Spleen (tissue), 11 donors: ENCODE data around the gene OR2T12. TPM values are rescaled to one million over a fixed set of nuclear protein-coding genes. Genes with fewer than 3 reads are reported as not detected.
"Not testable (repeated sequence)": the region's sequence is repeated elsewhere in the genome, so short reads cannot be mapped to it uniquely, and the experiment has no call there.

Experiments
- DNase-seq: peaks from one replicate; pipeline ENCODE4 v3.0.0-alpha.2; 2020
- H3K27ac ChIP-seq, 8 donors: fragments of 200-600 bp; sonication (generic) in 7 of 8; 1 replicate in 4 of 8; 2 replicates in 4 of 8; pipeline versions ENCODE4 v1.5.0 to v1.8.0; 2016 to 2021; ENCODE audit warnings: inconsistent platforms in 4 of 8, mild to moderate bottlenecking in 4 of 8, moderate library complexity in 1 of 8
- H3K27me3 ChIP-seq, 7 donors: fragments of 200-600 bp; sonication (generic) in 6 of 7; replicated peaks in 1 of 7; 1 replicate in 4 of 7; 2 replicates in 3 of 7; pipeline versions ENCODE4 v1.5.0 to v1.8.0; 2016 to 2021; ENCODE audit warnings: inconsistent platforms in 3 of 7, mild to moderate bottlenecking in 1 of 7
- H3K36me3 ChIP-seq, 6 donors: fragments of 200-600 bp; sonication (generic) in 5 of 6; 1 replicate in 4 of 6; 2 replicates in 2 of 6; pipeline versions ENCODE4 v1.5.0 to v1.8.0; 2016 to 2021; ENCODE audit warnings: inconsistent platforms in 2 of 6
- H3K4me1 ChIP-seq, 6 donors: fragments of 200-600 bp; sonication (generic) in 5 of 6; 1 replicate in 3 of 6; 2 replicates in 3 of 6; pipeline versions ENCODE4 v1.5.0 to v1.8.0; 2016 to 2021; ENCODE audit warnings: inconsistent platforms in 3 of 6
- H3K4me3 ChIP-seq, 8 donors: fragments of 200-600 bp; sonication (generic) in 7 of 8; 1 replicate in 4 of 8; 2 replicates in 4 of 8; pipeline versions ENCODE4 v1.5.0 to v1.8.0; 2016 to 2021; ENCODE audit warnings: inconsistent platforms in 4 of 8, mild to moderate bottlenecking in 4 of 8, moderate library complexity in 2 of 8
- H3K9me3 ChIP-seq, 8 donors: fragments of 200-600 bp; sonication (generic) in 7 of 8; 1 replicate in 4 of 8; 2 replicates in 4 of 8; pipeline versions ENCODE4 v1.5.0 to v1.8.0; 2016 to 2021; ENCODE audit warnings: inconsistent platforms in 4 of 8
- POLR2A ChIP-seq, 3 donors: fragments of 450-650 bp; IDR thresholded peaks; one replicate each; pipeline ENCODE4 v1.5.1; 2017; ENCODE audit warnings: antibody characterized with exemption in 3 of 3, mild to moderate bottlenecking in 1 of 3
- POLR2AphosphoS5 ChIP-seq, 3 donors: sonication (generic); formaldehyde crosslinking; IDR thresholded peaks; one replicate each; pipeline ENCODE4 v1.5.1; 2017; ENCODE audit warnings: antibody characterized with exemption in 3 of 3
- WGBS, 5 donors: extraction: QIAGEN DNeasy Blood & Tissue Kit in 3 of 5; methylation state at CpG; one replicate each; pipeline versions ENCODE4 v1.1.5 to v1.1.7; 2013 to 2018; 5-methylcytosine and 5-hydroxymethylcytosine counted together
- intact Hi-C: fragments of 100-400 bp; cut with DNase I; formaldehyde crosslinking; loops from one replicate; pipeline ENCODE4 v1.15.0; 2023; ENCODE audit warnings: low total_unique reads
- polyA plus RNA-seq, 3 donors: library from polyadenylated mRNA; stranded (reverse); fragments of 200-250 nt; gene quantifications; one replicate each; pipeline ENCODE4 v1.2.1, GENCODE V29; 2013
- total RNA-seq, 7 donors: library from RNA; depleted of rRNA in 3 of 7; stranded (reverse); fragments of >200 nt in 3 of 7; fragmentation: NEBNext Ultra II Directional in 4 of 7; extraction: Animal tissue kit (Norgen Biotek cat#: 25700) in 4 of 7; gene quantifications; one replicate each; pipeline versions ENCODE4 v1.1.0 to v1.2.1, GENCODE V29; 2016 to 2021
- TF ChIP-seq, protein P1 (sequence below), 11 experiments: fragments of 200-600 bp in 7 of 11; fragments of 450-650 bp in 4 of 11; sonication (generic) in 4 of 11; IDR thresholded peaks in 8 of 11; conservative IDR thresholded peaks in 3 of 11; 1 replicate in 7 of 11; 2 replicates in 4 of 11; pipeline versions ENCODE4 v1.4.0 to v1.8.0; 2016 to 2021; ENCODE audit warnings: antibody characterized with exemption in 11 of 11, inconsistent platforms in 4 of 11, mild to moderate bottlenecking in 1 of 11
- donor health status: healthy with polysubstance abuse.
- donor health status: DM: no; HTN: no; CAD: no; lungs with moderate emphysema.
- donor health status: DM: no; HTN: no; CAD: no.
- donor health status: Bipolar disorder and iron deficiency.
- donor health status: healthy.
- donor health status: DM: no; HTN: no; CAD: no.
- donor health status: DM: yes; HTN: yes; CAD: no.

Gene OR2T12
- total and polyA plus RNA-seq, 10 donors, result not detected

DNA sequence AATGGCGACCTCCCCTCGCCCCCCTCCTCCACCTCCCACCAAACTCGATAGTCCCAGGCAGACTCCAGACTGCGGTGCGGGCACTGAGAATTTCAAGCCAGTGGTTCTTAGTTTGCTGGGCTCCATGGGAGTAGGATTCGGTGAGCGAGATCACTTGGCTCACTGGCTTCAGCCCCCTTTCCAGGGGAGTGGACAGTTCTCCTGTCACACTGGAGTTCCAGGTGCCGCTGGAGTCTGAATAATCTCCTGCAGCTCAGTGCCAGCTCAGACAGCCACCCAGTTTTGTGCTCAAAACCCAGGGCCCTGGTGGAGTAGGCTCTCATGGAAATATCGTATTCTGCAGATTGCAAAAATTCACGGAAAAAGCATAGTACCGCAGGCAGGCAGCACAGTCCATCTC, 13.6 kb upstream of the OR2T12 start:
- 83 to 95% (median 89%) methylated on average over 10 to 11 of the region's 11 CpGs for WGBS, 5 donors
- H3K4me3 ChIP-seq, result no peak overlapping the region
- H3K4me1 ChIP-seq, result no peaks in the 10 kb centered on the region
- no peaks in the 10 kb centered on the region for H3K36me3 ChIP-seq
- TF ChIP-seq, protein P1, sequence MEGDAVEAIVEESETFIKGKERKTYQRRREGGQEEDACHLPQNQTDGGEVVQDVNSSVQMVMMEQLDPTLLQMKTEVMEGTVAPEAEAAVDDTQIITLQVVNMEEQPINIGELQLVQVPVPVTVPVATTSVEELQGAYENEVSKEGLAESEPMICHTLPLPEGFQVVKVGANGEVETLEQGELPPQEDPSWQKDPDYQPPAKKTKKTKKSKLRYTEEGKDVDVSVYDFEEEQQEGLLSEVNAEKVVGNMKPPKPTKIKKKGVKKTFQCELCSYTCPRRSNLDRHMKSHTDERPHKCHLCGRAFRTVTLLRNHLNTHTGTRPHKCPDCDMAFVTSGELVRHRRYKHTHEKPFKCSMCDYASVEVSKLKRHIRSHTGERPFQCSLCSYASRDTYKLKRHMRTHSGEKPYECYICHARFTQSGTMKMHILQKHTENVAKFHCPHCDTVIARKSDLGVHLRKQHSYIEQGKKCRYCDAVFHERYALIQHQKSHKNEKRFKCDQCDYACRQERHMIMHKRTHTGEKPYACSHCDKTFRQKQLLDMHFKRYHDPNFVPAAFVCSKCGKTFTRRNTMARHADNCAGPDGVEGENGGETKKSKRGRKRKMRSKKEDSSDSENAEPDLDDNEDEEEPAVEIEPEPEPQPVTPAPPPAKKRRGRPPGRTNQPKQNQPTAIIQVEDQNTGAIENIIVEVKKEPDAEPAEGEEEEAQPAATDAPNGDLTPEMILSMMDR (IDR thresholded peaks at IDR 0.05 in 8 of 11, conservative IDR thresholded peaks at IDR 0.05 in 3 of 11), result no peak
- no peak for TF ChIP-seq POLR2A (IDR thresholded peaks at IDR 0.05)
- no peak for TF ChIP-seq POLR2AphosphoS5 (IDR thresholded peaks at IDR 0.05)
- intact Hi-C loops, result no loop called here
- DNase-seq, result no peak
- peaks cover 0 to 45% (median 17%) of the 10 kb centered on the region in 8 donors for H3K9me3 ChIP-seq
- peaks cover 0 to 19% (median 0%) of the 10 kb centered on the region in 7 donors for H3K27me3 ChIP-seq
- no peak overlapping the region for H3K27ac ChIP-seq

DNA sequence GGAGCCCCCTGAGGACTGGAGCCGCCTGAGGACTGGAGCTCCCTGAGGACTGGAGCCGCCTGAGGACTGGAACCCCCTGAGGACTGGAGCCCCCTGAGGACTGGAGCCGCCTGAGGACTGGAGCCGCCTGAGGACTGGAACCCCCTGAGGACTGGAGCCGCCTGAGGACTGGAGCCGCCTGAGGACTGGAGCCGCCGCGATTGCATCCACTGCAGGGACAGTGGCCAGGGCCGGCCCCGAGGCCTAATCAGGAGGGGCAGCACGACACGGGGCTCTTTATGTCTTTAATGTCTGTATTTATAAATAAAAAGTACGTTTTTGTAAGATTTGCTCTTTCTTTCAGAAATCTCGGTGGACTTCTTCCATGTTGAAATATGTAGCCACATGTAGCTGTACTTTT, 3.5 kb upstream of the OR2T12 start:
- H3K9me3 ChIP-seq, H3K4me3 ChIP-seq, intact Hi-C loops, H3K27ac ChIP-seq, H3K27me3 ChIP-seq, H3K4me1 ChIP-seq, H3K36me3 ChIP-seq: not testable (repeated sequence)
- 79 to 87% (median 86%) methylated on average over 10 to 15 of the region's 15 CpGs for WGBS, 5 donors
- DNase-seq, result peak; percentile 64

DNA sequence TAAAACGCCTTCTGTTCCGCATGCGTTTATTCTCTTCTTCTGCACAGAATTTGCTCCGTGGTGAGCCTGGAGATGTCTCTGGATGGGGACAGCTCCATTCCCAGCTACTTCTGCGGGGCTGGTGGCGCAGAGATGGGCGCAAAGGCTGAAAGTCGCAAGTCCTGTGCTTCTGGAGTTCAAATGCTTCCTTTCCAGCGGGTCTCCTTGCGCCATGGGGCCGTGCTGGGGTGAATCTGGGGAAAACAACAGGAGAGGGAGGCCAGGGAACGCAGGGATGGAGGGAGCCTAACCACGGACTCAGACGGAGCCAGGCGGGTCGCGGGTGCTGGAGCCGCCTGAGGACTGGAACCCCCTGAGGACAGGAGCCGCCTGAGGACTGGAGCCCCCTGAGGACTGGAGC, 2.9 kb upstream of the OR2T12 start:
- DNase-seq, result peak; percentile 51
- intact Hi-C loops, result no loop called here
- Histone ChIP-seq H3K36me3 (no peaks in the 10 kb centered on the region), H3K4me3 (no peak overlapping the region), H3K9me3 (no peaks in the 10 kb centered on the region), H3K27ac (no peak overlapping the region), H3K4me1 (no peaks in the 10 kb centered on the region), H3K27me3 (no peaks in the 10 kb centered on the region)
- TF ChIP-seq POLR2AphosphoS5 (IDR thresholded peaks at IDR 0.05) (no peak), POLR2A (IDR thresholded peaks at IDR 0.05) (no peak)
- TF ChIP-seq, protein P1 (IDR thresholded peaks at IDR 0.05 in 8 of 11, conservative IDR thresholded peaks at IDR 0.05 in 3 of 11), result no peak
- WGBS, 5 donors, result 85 to 93% (median 88%) methylated on average over 19 of the region's 19 CpGs

DNA sequence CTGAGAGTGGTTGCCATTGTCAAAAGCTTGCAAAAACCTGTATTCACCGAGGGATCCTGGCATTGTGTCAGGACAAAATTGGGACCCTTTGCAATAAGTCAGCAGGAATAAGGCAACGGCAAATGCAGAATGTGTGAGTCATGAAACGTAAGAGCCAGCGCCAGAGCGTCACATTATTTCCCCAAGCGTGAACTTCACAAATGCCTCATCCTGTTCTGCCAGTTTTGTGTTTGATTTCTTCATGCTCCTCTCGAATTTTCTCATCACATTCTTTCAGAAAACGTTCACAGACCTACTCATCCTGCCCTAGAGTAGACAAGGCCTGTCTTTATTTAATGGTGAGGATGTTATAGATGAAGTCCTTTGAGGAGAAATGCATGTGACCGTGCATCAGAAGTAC, 2.4 kb upstream of the OR2T12 start:
- H3K4me3 ChIP-seq, H3K9me3 ChIP-seq, H3K4me1 ChIP-seq, intact Hi-C loops, DNase-seq, H3K27me3 ChIP-seq, H3K36me3 ChIP-seq, H3K27ac ChIP-seq: not testable (repeated sequence)
- 73 to 85% (median 81%) methylated on average over 9 of the region's 9 CpGs for WGBS, 5 donors

DNA sequence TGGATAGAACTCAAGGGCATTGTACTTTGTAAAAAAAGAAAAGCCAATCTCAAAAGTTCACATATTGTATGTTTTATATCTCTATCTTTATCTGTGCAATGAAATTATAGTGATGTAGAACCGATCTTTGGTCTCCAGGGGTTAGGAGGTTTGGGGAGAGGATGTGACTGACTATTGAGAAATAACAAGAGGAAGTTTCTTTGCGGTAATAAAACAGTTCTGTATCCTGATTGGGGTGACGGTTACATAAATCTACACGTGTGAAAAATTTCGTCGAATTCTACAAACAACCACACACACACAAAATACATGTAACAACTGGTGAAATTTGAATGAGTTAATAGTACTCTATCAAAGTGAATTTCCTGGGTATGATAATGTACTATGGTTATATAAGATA, 14.8 kb downstream of the OR2T12 start:
- TF ChIP-seq POLR2AphosphoS5 (IDR thresholded peaks at IDR 0.05), result no peak
- TF ChIP-seq, protein P1 (IDR thresholded peaks at IDR 0.05 in 8 of 11, conservative IDR thresholded peaks at IDR 0.05 in 3 of 11), result no peak
- TF ChIP-seq POLR2A (IDR thresholded peaks at IDR 0.05), result no peak

More for the DNA sequence above, 14.8 kb downstream of the OR2T12 start:
- intact Hi-C loops, result no loop called here
- Histone ChIP-seq H3K27me3 (no peaks in the 10 kb centered on the region), H3K36me3 (no peaks in the 10 kb centered on the region), H3K4me1 (no peaks in the 10 kb centered on the region), H3K4me3 (no peak overlapping the region), H3K9me3 (no peaks in the 10 kb centered on the region), H3K27ac (no peak overlapping the region)
- DNase-seq, result no peak
- 16 to 25% (median 24%) methylated on average over 6 of the region's 6 CpGs for WGBS, 5 donors
